Mesendoderm (in vitro differentiated cells): ENCODE data around the gene AFMID.

Experiments
- DNase-seq: peaks from one replicate; pipeline ENCODE4 v3.0.0; 2013
- H2AK5ac ChIP-seq: 2 replicates; pipeline ENCODE4 v1.6.1; 2013; ENCODE audit warnings: low read length, inconsistent platforms
- H2BK120ac ChIP-seq: 2 replicates; pipeline ENCODE4 v1.6.1; 2013; ENCODE audit warnings: low read depth, mild to moderate bottlenecking, low read length, moderate library complexity, mixed read lengths
- H2BK15ac ChIP-seq: replicated peaks from 2 replicates; pipeline ENCODE4 v1.6.1; 2013; ENCODE audit warnings: low read depth, mild to moderate bottlenecking, moderate library complexity
- H2BK5ac ChIP-seq: 2 replicates; pipeline ENCODE4 v1.6.1; 2013; ENCODE audit warnings: low read length, inconsistent platforms
- H3K18ac ChIP-seq: 2 replicates; pipeline ENCODE4 v1.6.1; 2013; ENCODE audit warnings: mild to moderate bottlenecking, low read length, mixed read lengths
- H3K23ac ChIP-seq: one replicate; pipeline ENCODE4 v1.6.1; 2013; ENCODE audit warnings: low read length
- H3K27ac ChIP-seq: 2 replicates; pipeline ENCODE4 v1.5.1; 2013; ENCODE audit warnings: low read depth, mild to moderate bottlenecking, inconsistent platforms, low read length, moderate library complexity
- H3K27me3 ChIP-seq: 2 replicates; pipeline ENCODE4 v1.6.1; 2013; ENCODE audit warnings: low read length, control low read depth, mild to moderate bottlenecking, inconsistent platforms; ENCODE audit not compliant: insufficient read depth, poor library complexity
- H3K36me3 ChIP-seq: 2 replicates; pipeline ENCODE4 v1.6.1; 2013; ENCODE audit warnings: low read length, inconsistent platforms; ENCODE audit not compliant: control insufficient read depth, insufficient read depth
- H3K4ac ChIP-seq: one replicate; pipeline ENCODE4 v1.6.1; 2013; ENCODE audit warnings: low read depth, mild to moderate bottlenecking, low read length, moderate library complexity
- H3K4me1 ChIP-seq: 2 replicates; pipeline ENCODE4 v1.6.1; 2013; ENCODE audit warnings: low read depth, low read length, inconsistent platforms; ENCODE audit not compliant: control insufficient read depth
- H3K4me2 ChIP-seq: 2 replicates; pipeline ENCODE4 v1.6.1; 2013; ENCODE audit warnings: low read length
- H3K4me3 ChIP-seq: 2 replicates; pipeline ENCODE4 v1.5.1; 2013; ENCODE audit warnings: mild to moderate bottlenecking, low read length
- H3K56ac ChIP-seq: one replicate; pipeline ENCODE4 v1.6.1; 2013; ENCODE audit warnings: low read length
- H3K79me1 ChIP-seq: 2 replicates; pipeline ENCODE4 v1.6.1; 2013; ENCODE audit warnings: low read length, inconsistent platforms
- H3K79me2 ChIP-seq: 2 replicates; pipeline ENCODE4 v1.6.1; 2013; ENCODE audit warnings: mild to moderate bottlenecking, low read length; ENCODE audit not compliant: control insufficient read depth, insufficient read depth
- H3K9ac ChIP-seq: 2 replicates; pipeline ENCODE4 v1.6.1; 2013; ENCODE audit warnings: low read length, inconsistent platforms
- H4K5ac ChIP-seq: one replicate; pipeline ENCODE4 v1.6.1; 2013; ENCODE audit warnings: low read length
- H4K8ac ChIP-seq: one replicate; pipeline ENCODE4 v1.6.1; 2013; ENCODE audit warnings: low read depth, mild to moderate bottlenecking, control low read depth, low read length, moderate library complexity
- WGBS: extraction: QIAGEN DNeasy Blood & Tissue Kit; methylation state at CpG from one replicate; pipeline ENCODE4 v1.1.7; 2013; ENCODE audit warnings: low lambda C conversion rate, missing lambda C conversion rate; ENCODE audit not compliant: insufficient coverage; ENCODE audit errors: extremely low coverage; 5-methylcytosine and 5-hydroxymethylcytosine counted together

The AFMID gene

GRCh38 chr17:78240012-78240655, 53.0 kb downstream of the AFMID start:
- no peak overlapping the region for H2BK120ac ChIP-seq
- WGBS: no CpG with 5 or more reads among the region's 12 CpGs
- no peak overlapping the region for H3K4me2 ChIP-seq
- H4K5ac ChIP-seq: no peak overlapping the region
- H3K27ac ChIP-seq: no peak overlapping the region
- H3K4me1 ChIP-seq: no peaks in the 10 kb centered on the region
- no peak for DNase-seq
- no peak overlapping the region for H3K9ac ChIP-seq
- no peak overlapping the region for H3K23ac ChIP-seq
- H2BK5ac ChIP-seq: no peak overlapping the region
- H3K4ac ChIP-seq: no peak overlapping the region
- H3K56ac ChIP-seq: no peak overlapping the region
- H2BK15ac ChIP-seq: no peak overlapping the region
- no peaks in the 10 kb centered on the region for H3K79me1 ChIP-seq
- H2AK5ac ChIP-seq: no peak overlapping the region
- H3K36me3 ChIP-seq: no peaks in the 10 kb centered on the region
- no peak overlapping the region for H3K4me3 ChIP-seq
- H3K18ac ChIP-seq: no peak overlapping the region
- no peaks in the 10 kb centered on the region for H3K79me2 ChIP-seq
- H4K8ac ChIP-seq: no peak overlapping the region
- H3K27me3 ChIP-seq: no peaks in the 10 kb centered on the region

- Histone ChIP-seq H2BK120ac (no peak overlapping the region), H3K4ac (no peak overlapping the region), H3K4me2 (no peak overlapping the region), H3K9ac (no peak overlapping the region), H2BK15ac (no peak overlapping the region), H4K8ac (no peak overlapping the region), H3K79me1 (no peaks in the 10 kb centered on the region), H3K56ac (no peak overlapping the region), H3K4me3 (no peak overlapping the region), H2AK5ac (no peak overlapping the region), H3K36me3 (no peaks in the 10 kb centered on the region), H3K18ac (no peak overlapping the region), H3K4me1 (no peaks in the 10 kb centered on the region), H3K23ac (no peak overlapping the region), H4K5ac (no peak overlapping the region), H3K27ac (no peak overlapping the region), H3K79me2 (no peaks in the 10 kb centered on the region), H3K27me3 (no peaks in the 10 kb centered on the region), H2BK5ac (no peak overlapping the region)
- no CpG with 5 or more reads among the region's 9 CpGs for WGBS
- no peak for DNase-seq
Measured at GRCh38 chr17:78240839-78241238, 53.7 kb downstream of the AFMID start.

- no peak overlapping the region for H3K56ac ChIP-seq
- H3K23ac ChIP-seq: no peak overlapping the region
- H3K27ac ChIP-seq: no peak overlapping the region
Measured at GRCh38 chr17:78241277-78242023, 54.3 kb downstream of the AFMID start.

GRCh38 chr17:78242024-78242742, 55.0 kb downstream of the AFMID start:
- no peak overlapping the region for H4K5ac ChIP-seq
- H3K18ac ChIP-seq: no peak overlapping the region
- H3K4me3 ChIP-seq: no peak overlapping the region
- H3K36me3 ChIP-seq: no peaks in the 10 kb centered on the region
- no peak overlapping the region for H2BK15ac ChIP-seq
- H3K79me2 ChIP-seq: no peaks in the 10 kb centered on the region
- H3K4me2 ChIP-seq: no peak overlapping the region
- no peak overlapping the region for H3K56ac ChIP-seq
- H3K4me1 ChIP-seq: peaks cover under 1% of the 10 kb centered on the region
- no peak overlapping the region for H2BK120ac ChIP-seq
- no peak overlapping the region for H2AK5ac ChIP-seq
- no peak overlapping the region for H4K8ac ChIP-seq
- no peak for DNase-seq
- H3K4ac ChIP-seq: no peak overlapping the region
- H3K9ac ChIP-seq: no peak overlapping the region
- H3K27me3 ChIP-seq: no peaks in the 10 kb centered on the region
- H3K23ac ChIP-seq: no peak overlapping the region
- H3K27ac ChIP-seq: no peak overlapping the region
- no peaks in the 10 kb centered on the region for H3K79me1 ChIP-seq
- WGBS: no CpG with 5 or more reads among the region's 21 CpGs
- no peak overlapping the region for H2BK5ac ChIP-seq

More at GRCh38 chr17:78241277-78242023, 54.3 kb downstream of the AFMID start:
- H3K4me1 ChIP-seq: no peaks in the 10 kb centered on the region
- H3K36me3 ChIP-seq: no peaks in the 10 kb centered on the region
- H3K4me2 ChIP-seq: no peak overlapping the region
- H3K27me3 ChIP-seq: no peaks in the 10 kb centered on the region
- H4K8ac ChIP-seq: no peak overlapping the region
- no peak overlapping the region for H3K4me3 ChIP-seq
- H2BK5ac ChIP-seq: no peak overlapping the region
- H2BK15ac ChIP-seq: no peak overlapping the region
- H3K9ac ChIP-seq: no peak overlapping the region
- H3K79me2 ChIP-seq: no peaks in the 10 kb centered on the region
- no peak overlapping the region for H2AK5ac ChIP-seq
- DNase-seq: peak; percentile 90
- H3K18ac ChIP-seq: no peak overlapping the region
- H3K79me1 ChIP-seq: no peaks in the 10 kb centered on the region
- H2BK120ac ChIP-seq: no peak overlapping the region
- no CpG with 5 or more reads among the region's 13 CpGs for WGBS
- no peak overlapping the region for H4K5ac ChIP-seq
- no peak overlapping the region for H3K4ac ChIP-seq

GRCh38 chr17:78247304-78247703, 60.1 kb downstream of the AFMID start:
- Histone ChIP-seq H3K18ac (no peak overlapping the region), H3K4me1 (peaks cover 2% of the 10 kb centered on the region), H3K4me3 (no peak overlapping the region), H3K36me3 (no peaks in the 10 kb centered on the region), H3K27ac (peak overlapping the region; percentile 40), H4K8ac (no peak overlapping the region), H2BK15ac (no peak overlapping the region), H3K27me3 (no peaks in the 10 kb centered on the region), H3K56ac (peak overlapping the region; percentile 65), H3K23ac (no peak overlapping the region), H3K4ac (no peak overlapping the region), H3K79me2 (no peaks in the 10 kb centered on the region), H4K5ac (no peak overlapping the region), H3K79me1 (no peaks in the 10 kb centered on the region), H2BK120ac (no peak overlapping the region), H3K4me2 (no peak overlapping the region), H3K9ac (peak overlapping the region; percentile 21), H2BK5ac (no peak overlapping the region), H2AK5ac (no peak overlapping the region)
- DNase-seq: peak; percentile 79
- no CpG with 5 or more reads among the region's 8 CpGs for WGBS
